GM23338 (cell line): Measurements from ENCODE around the gene SYNGR4. TPM values are rescaled to one million over a fixed set of nuclear protein-coding genes. Genes with fewer than 3 reads are reported as not detected.

Experiments used
- ATAC-seq: fragments of 200-7000 bp; cut with Tn5 transposase; 3 replicates; pipeline ENCODE4 v1.9.1; 2020
- DNase-seq: peaks from one replicate; pipeline ENCODE4 v3.0.0-alpha.2; 2015; ENCODE audit warnings: low spot score
- H2AFZ ChIP-seq: fragments of 200-600 bp; sonication (generic); 2 replicates; pipeline ENCODE4 v1.8.0; 2016; ENCODE audit warnings: antibody characterized with exemption, mild to moderate bottlenecking, moderate library complexity
- H3F3A ChIP-seq: fragments of 200-600 bp; sonication (generic); replicated peaks from 2 replicates; pipeline ENCODE4 v1.8.0; 2017; ENCODE audit warnings: antibody characterized with exemption, mixed run types, low read depth
- H3K27ac ChIP-seq: fragments of 200-600 bp; sonication (generic); 2 replicates; pipeline ENCODE4 v1.6.1; 2016; ENCODE audit warnings: low read depth
- H3K27me3 ChIP-seq: fragments of 200-600 bp; sonication (generic); 2 replicates; pipeline ENCODE4 v1.8.0; 2016; ENCODE audit warnings: mild to moderate bottlenecking, mixed run types, moderate library complexity; ENCODE audit not compliant: insufficient read depth
- H3K36me3 ChIP-seq: fragments of 200-600 bp; sonication (generic); 2 replicates; pipeline ENCODE4 v1.8.0; 2016; ENCODE audit warnings: mild to moderate bottlenecking; ENCODE audit not compliant: insufficient read depth
- H3K4me1 ChIP-seq: fragments of 200-600 bp; sonication (generic); 2 replicates; pipeline ENCODE4 v1.8.0; 2016; ENCODE audit warnings: mild to moderate bottlenecking, moderate library complexity; ENCODE audit not compliant: insufficient read depth
- H3K4me2 ChIP-seq: fragments of 200-600 bp; sonication (generic); 2 replicates; pipeline ENCODE4 v1.7.1; 2017; ENCODE audit warnings: mixed run types
- H3K4me3 ChIP-seq: fragments of 200-600 bp; sonication (generic); 2 replicates; pipeline ENCODE4 v1.6.1; 2016; ENCODE audit warnings: mixed run types
- H3K79me2 ChIP-seq: fragments of 200-600 bp; sonication (generic); replicated peaks from 2 replicates; pipeline ENCODE4 v1.8.0; 2017; ENCODE audit warnings: mild to moderate bottlenecking; ENCODE audit not compliant: insufficient read depth
- H3K9me2 ChIP-seq: fragments of 200-600 bp; sonication (generic); 2 replicates; pipeline ENCODE4 v1.8.0; 2017; ENCODE audit not compliant: insufficient read depth
- H4K20me1 ChIP-seq: fragments of 200-600 bp; sonication (generic); replicated peaks from 2 replicates; pipeline ENCODE4 v1.8.0; 2017; ENCODE audit warnings: mild to moderate bottlenecking; ENCODE audit not compliant: insufficient read depth
- H3K27ac Mint-ChIP-seq: 2 replicates; pipeline ENCODE4 v1.8.0; 2020; ENCODE audit warnings: inconsistent platforms, mild to moderate bottlenecking, moderate library complexity, mixed read lengths
- H3K27me3 Mint-ChIP-seq: 3 replicates; pipeline ENCODE4 v1.8.0; 2022; ENCODE audit warnings: low read depth, mild to moderate bottlenecking, moderate library complexity, mixed read lengths, inconsistent platforms; ENCODE audit not compliant: insufficient read depth, poor library complexity
- H3K36me3 Mint-ChIP-seq: 3 replicates; pipeline ENCODE4 v1.8.0; 2021; ENCODE audit warnings: low read depth, mild to moderate bottlenecking, inconsistent platforms, moderate library complexity, mixed read lengths
- H3K4me1 Mint-ChIP-seq: 3 replicates; pipeline ENCODE4 v1.8.0; 2020; ENCODE audit warnings: mild to moderate bottlenecking, inconsistent platforms, mixed read lengths
- H3K4me3 Mint-ChIP-seq: 3 replicates; pipeline ENCODE4 v1.8.0; 2021; ENCODE audit warnings: moderate library complexity, mild to moderate bottlenecking, inconsistent platforms, mixed read lengths
- H3K9me3 Mint-ChIP-seq: 3 replicates; pipeline ENCODE4 v1.8.0; 2020; ENCODE audit warnings: moderate library complexity, mild to moderate bottlenecking, inconsistent platforms, mixed read lengths
- CREB1 ChIP-seq: fragments of 250-450 bp; sonication (Bioruptor Pico); IDR thresholded peaks from 2 replicates; pipeline ENCODE4 v1.5.0; 2020; ENCODE audit warnings: low read depth, mild to moderate bottlenecking, moderate library complexity
- EZH2 ChIP-seq: fragments of 200-600 bp; sonication (generic); IDR thresholded peaks from one replicate; pipeline ENCODE4 v1.8.0; 2017; ENCODE audit warnings: antibody characterized with exemption, mild to moderate bottlenecking, low read depth; ENCODE audit not compliant: unreplicated experiment
- EZH2phosphoT487 ChIP-seq: fragments of 200-600 bp; sonication (generic); IDR thresholded peaks from one replicate; pipeline ENCODE4 v1.8.1; 2018; ENCODE audit warnings: antibody characterized with exemption; ENCODE audit not compliant: unreplicated experiment
- JUNB ChIP-seq: IDR thresholded peaks from one replicate; pipeline ENCODE4 v1.6.1; 2016; ENCODE audit warnings: antibody characterized with exemption; ENCODE audit not compliant: unreplicated experiment
- STAT1 ChIP-seq: IDR thresholded peaks from one replicate; pipeline ENCODE4 v1.6.1; 2016; ENCODE audit warnings: antibody characterized with exemption; ENCODE audit not compliant: unreplicated experiment
- polyA plus RNA-seq: library from polyadenylated mRNA; unstranded; fragments of >200 nt; fragmentation: Nextera tagmentation; extraction: Ambion mirVana; gene quantifications from 2 replicates; pipeline ENCODE4 v1.2.1, GENCODE V29; 2016
- total RNA-seq: library from RNA; depleted of rRNA; stranded (reverse); fragments of >200 nt; shearing (Covaris generic); gene quantifications from 2 replicates; pipeline ENCODE4 v1.2.3, GENCODE V29; 2014
- TF ChIP-seq, protein P1 (sequence below): IDR thresholded peaks from one replicate; pipeline ENCODE4 v1.6.1; 2018; ENCODE audit warnings: antibody characterized with exemption; ENCODE audit not compliant: unreplicated experiment
- TF ChIP-seq, protein P2 (sequence below): fragments of 250-450 bp; sonication (Bioruptor Pico); IDR thresholded peaks from 2 replicates; pipeline ENCODE4 v1.5.0; 2020; ENCODE audit warnings: mild to moderate bottlenecking, moderate library complexity
- TF ChIP-seq, protein P3 (sequence below), 2 experiments: fragments of 200-600 bp in 1 of 2; sonication (generic) in 1 of 2; conservative IDR thresholded peaks; 2 replicates each; pipeline versions ENCODE4 v1.5.1 to v1.6.1; 2016 to 2017; ENCODE audit warnings: antibody characterized with exemption in 2 of 2, low read depth in 2 of 2, mild to moderate bottlenecking in 2 of 2, moderate library complexity in 1 of 2

The SYNGR4 gene
- total and polyA plus RNA-seq, 2 experiments from 2014 or later: not detected

DNA sequence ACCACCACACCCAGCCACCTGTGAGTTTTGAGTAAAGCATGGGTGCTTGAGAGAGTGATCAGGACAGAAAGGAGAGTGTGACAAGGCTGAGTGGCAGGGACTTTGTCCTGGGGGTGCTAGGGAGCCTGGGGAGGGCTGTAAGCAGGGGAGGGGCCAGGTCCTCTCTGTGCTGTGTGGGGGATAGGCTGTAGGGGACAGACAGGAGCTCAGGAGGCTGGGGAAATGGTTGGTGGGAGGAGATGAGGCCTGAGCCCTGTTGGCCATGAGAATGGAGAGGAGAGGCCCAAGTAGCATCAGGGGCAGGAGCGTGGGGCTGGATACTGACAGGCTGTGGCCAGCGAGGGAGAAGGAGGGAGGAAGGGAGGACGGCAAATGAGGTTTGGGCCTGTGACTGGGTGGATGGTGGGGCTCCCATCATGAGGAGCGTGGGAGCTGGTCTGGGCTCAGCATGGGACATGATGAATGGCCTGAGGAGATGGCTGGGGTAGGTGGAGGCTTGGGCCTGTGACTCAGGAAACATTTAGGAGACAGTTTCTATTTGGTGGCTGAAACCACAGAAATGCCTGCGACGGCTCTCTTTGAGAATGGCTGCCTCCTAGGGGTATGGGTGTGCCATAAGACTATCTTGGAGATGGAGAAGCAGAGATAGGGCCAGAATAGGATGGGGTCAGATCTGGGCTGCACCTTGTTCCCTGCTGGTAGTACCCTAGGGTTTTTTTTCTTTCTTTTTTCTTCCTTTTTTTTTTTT lies 54.3 kb downstream of the SYNGR4 start:
- DNase-seq (peak; percentile 60), ATAC-seq (peak; percentile 9)
- H3K36me3 ChIP-seq: peaks cover 22% of the 10 kb centered on the region
- H3K4me3 Mint-ChIP-seq: peak overlapping the region; percentile 55; the same call in 1 of the 3 replicates
- H3K27ac Mint-ChIP-seq: peak overlapping the region; percentile 82
- H3K9me2 ChIP-seq: no peaks in the 10 kb centered on the region
- no peak overlapping the region for H2AFZ ChIP-seq
- H3K4me1 ChIP-seq: peaks cover 13% of the 10 kb centered on the region
- no peaks in the 10 kb centered on the region for H4K20me1 ChIP-seq
- peaks cover 19% of the 10 kb centered on the region for H3K36me3 Mint-ChIP-seq
- TF ChIP-seq, protein P1, sequence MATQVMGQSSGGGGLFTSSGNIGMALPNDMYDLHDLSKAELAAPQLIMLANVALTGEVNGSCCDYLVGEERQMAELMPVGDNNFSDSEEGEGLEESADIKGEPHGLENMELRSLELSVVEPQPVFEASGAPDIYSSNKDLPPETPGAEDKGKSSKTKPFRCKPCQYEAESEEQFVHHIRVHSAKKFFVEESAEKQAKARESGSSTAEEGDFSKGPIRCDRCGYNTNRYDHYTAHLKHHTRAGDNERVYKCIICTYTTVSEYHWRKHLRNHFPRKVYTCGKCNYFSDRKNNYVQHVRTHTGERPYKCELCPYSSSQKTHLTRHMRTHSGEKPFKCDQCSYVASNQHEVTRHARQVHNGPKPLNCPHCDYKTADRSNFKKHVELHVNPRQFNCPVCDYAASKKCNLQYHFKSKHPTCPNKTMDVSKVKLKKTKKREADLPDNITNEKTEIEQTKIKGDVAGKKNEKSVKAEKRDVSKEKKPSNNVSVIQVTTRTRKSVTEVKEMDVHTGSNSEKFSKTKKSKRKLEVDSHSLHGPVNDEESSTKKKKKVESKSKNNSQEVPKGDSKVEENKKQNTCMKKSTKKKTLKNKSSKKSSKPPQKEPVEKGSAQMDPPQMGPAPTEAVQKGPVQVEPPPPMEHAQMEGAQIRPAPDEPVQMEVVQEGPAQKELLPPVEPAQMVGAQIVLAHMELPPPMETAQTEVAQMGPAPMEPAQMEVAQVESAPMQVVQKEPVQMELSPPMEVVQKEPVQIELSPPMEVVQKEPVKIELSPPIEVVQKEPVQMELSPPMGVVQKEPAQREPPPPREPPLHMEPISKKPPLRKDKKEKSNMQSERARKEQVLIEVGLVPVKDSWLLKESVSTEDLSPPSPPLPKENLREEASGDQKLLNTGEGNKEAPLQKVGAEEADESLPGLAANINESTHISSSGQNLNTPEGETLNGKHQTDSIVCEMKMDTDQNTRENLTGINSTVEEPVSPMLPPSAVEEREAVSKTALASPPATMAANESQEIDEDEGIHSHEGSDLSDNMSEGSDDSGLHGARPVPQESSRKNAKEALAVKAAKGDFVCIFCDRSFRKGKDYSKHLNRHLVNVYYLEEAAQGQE: no peak
- TF ChIP-seq STAT1 (no peak), EZH2phosphoT487 (no peak), JUNB (no peak), CREB1 (CRISPR knock-in tag) (no peak), EZH2 (no peak)
- TF ChIP-seq, protein P2, sequence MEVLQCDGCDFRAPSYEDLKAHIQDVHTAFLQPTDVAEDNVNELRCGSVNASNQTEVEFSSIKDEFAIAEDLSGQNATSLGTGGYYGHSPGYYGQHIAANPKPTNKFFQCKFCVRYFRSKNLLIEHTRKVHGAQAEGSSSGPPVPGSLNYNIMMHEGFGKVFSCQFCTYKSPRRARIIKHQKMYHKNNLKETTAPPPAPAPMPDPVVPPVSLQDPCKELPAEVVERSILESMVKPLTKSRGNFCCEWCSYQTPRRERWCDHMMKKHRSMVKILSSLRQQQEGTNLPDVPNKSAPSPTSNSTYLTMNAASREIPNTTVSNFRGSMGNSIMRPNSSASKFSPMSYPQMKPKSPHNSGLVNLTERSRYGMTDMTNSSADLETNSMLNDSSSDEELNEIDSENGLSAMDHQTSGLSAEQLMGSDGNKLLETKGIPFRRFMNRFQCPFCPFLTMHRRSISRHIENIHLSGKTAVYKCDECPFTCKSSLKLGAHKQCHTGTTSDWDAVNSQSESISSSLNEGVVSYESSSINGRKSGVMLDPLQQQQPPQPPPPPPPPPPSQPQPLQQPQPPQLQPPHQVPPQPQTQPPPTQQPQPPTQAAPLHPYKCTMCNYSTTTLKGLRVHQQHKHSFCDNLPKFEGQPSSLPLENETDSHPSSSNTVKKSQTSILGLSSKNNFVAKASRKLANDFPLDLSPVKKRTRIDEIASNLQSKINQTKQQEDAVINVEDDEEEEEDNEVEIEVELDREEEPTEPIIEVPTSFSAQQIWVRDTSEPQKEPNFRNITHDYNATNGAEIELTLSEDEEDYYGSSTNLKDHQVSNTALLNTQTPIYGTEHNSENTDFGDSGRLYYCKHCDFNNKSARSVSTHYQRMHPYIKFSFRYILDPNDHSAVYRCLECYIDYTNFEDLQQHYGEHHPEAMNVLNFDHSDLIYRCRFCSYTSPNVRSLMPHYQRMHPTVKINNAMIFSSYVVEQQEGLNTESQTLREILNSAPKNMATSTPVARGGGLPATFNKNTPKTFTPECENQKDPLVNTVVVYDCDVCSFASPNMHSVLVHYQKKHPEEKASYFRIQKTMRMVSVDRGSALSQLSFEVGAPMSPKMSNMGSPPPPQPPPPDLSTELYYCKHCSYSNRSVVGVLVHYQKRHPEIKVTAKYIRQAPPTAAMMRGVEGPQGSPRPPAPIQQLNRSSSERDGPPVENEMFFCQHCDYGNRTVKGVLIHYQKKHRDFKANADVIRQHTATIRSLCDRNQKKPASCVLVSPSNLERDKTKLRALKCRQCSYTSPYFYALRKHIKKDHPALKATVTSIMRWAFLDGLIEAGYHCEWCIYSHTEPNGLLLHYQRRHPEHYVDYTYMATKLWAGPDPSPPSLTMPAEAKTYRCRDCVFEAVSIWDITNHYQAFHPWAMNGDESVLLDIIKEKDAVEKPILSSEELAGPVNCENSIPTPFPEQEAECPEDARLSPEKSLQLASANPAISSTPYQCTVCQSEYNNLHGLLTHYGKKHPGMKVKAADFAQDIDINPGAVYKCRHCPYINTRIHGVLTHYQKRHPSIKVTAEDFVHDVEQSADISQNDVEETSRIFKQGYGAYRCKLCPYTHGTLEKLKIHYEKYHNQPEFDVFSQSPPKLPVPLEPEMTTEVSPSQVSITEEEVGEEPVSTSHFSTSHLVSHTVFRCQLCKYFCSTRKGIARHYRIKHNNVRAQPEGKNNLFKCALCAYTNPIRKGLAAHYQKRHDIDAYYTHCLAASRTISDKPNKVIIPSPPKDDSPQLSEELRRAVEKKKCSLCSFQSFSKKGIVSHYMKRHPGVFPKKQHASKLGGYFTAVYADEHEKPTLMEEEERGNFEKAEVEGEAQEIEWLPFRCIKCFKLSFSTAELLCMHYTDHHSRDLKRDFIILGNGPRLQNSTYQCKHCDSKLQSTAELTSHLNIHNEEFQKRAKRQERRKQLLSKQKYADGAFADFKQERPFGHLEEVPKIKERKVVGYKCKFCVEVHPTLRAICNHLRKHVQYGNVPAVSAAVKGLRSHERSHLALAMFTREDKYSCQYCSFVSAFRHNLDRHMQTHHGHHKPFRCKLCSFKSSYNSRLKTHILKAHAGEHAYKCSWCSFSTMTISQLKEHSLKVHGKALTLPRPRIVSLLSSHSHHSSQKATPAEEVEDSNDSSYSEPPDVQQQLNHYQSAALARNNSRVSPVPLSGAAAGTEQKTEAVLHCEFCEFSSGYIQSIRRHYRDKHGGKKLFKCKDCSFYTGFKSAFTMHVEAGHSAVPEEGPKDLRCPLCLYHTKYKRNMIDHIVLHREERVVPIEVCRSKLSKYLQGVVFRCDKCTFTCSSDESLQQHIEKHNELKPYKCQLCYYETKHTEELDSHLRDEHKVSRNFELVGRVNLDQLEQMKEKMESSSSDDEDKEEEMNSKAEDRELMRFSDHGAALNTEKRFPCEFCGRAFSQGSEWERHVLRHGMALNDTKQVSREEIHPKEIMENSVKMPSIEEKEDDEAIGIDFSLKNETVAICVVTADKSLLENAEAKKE (CRISPR knock-in tag): no peak
- TF ChIP-seq, protein P3, sequence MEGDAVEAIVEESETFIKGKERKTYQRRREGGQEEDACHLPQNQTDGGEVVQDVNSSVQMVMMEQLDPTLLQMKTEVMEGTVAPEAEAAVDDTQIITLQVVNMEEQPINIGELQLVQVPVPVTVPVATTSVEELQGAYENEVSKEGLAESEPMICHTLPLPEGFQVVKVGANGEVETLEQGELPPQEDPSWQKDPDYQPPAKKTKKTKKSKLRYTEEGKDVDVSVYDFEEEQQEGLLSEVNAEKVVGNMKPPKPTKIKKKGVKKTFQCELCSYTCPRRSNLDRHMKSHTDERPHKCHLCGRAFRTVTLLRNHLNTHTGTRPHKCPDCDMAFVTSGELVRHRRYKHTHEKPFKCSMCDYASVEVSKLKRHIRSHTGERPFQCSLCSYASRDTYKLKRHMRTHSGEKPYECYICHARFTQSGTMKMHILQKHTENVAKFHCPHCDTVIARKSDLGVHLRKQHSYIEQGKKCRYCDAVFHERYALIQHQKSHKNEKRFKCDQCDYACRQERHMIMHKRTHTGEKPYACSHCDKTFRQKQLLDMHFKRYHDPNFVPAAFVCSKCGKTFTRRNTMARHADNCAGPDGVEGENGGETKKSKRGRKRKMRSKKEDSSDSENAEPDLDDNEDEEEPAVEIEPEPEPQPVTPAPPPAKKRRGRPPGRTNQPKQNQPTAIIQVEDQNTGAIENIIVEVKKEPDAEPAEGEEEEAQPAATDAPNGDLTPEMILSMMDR (conservative IDR thresholded peaks at IDR 0.05; ENCODE audit: low read depth in 2 of 2): peak; percentile 33 to 46
- no peak overlapping the region for H3K4me3 ChIP-seq
- peaks cover 26% of the 10 kb centered on the region for H3K27me3 Mint-ChIP-seq
- no peaks in the 10 kb centered on the region for H3K9me3 Mint-ChIP-seq
- peaks cover 16% of the 10 kb centered on the region; the same call in 1 of the 2 replicates for H3F3A ChIP-seq
- no peak overlapping the region; the same call in 1 of the 2 replicates for H3K4me2 ChIP-seq
- H3K79me2 ChIP-seq: no peaks in the 10 kb centered on the region
- H3K27me3 ChIP-seq: no peaks in the 10 kb centered on the region
- H3K27ac ChIP-seq: no peak overlapping the region; the same call in 1 of the 2 replicates
- peaks cover 24% of the 10 kb centered on the region; the same call in 2 of the 3 replicates for H3K4me1 Mint-ChIP-seq
